A549 (cell line): ENCODE results near the gene GSTM3. TPM values are rescaled to one million over a fixed set of nuclear protein-coding genes. Genes with fewer than 3 reads are reported as not detected.
A peak's percentile ranks its signal among the peaks of the same experiment; 100 is the strongest.

Experiments used
- ATAC-seq, 2 experiments: fragments of 200-7000 bp in 1 of 2; fragments of >200 bp in 1 of 2; cut with Nextera tagmentation in 1 of 2; cut with Tn5 transposase in 1 of 2; 3 replicates each; pipeline versions ENCODE4 v1.8.0 to v1.9.1; 2018 to 2020; ENCODE audit warnings: mild to moderate bottlenecking in 1 of 2, moderate library complexity in 1 of 2
- CTCF ChIA-PET: fragments of 300-600 bp; sonication (Branson Sonifier 250); formaldehyde crosslinking; extraction: SDS; loops from one replicate; lab custom pipeline; 2021; ENCODE audit warnings: antibody characterized with exemption, inconsistent platforms; lab: Yijun Ruan, JAX
- POLR2A ChIA-PET: fragments of 350-600 bp; formaldehyde crosslinking; extraction: SDS; loops from one replicate; lab custom pipeline; 2021; ENCODE audit warnings: antibody characterized with exemption, inconsistent platforms; lab: Yijun Ruan, JAX
- DNase-seq, 2 experiments: peaks; one replicate each; pipeline versions ENCODE4 v3.0.0 to v3.0.0-alpha.2; 2011 to 2016; ENCODE audit warnings: low read depth in 1 of 2, low spot score in 1 of 2
- FAIRE-seq: peaks from 2 replicates; lab custom pipeline; 2011; peaks lifted over from hg19 to GRCh38; lab: Jason Lieb, UNC
- H3K27ac ChIP-seq, 2 experiments: fragments of >200 bp; sonication (Bioruptor Twin); formaldehyde crosslinking; 3 replicates each; pipeline ENCODE4 v1.5.1; 2016 to 2017
- H3K4me1 ChIP-seq: fragments of >200 bp; sonication (Bioruptor Twin); formaldehyde crosslinking; 3 replicates; pipeline ENCODE4 v1.6.1; 2016
- H3K4me2 ChIP-seq: fragments of >200 bp; sonication (Bioruptor Twin); formaldehyde crosslinking; 3 replicates; pipeline ENCODE4 v1.6.1; 2016
- H3K4me3 ChIP-seq: fragments of >200 bp; sonication (Bioruptor Twin); formaldehyde crosslinking; 3 replicates; pipeline ENCODE4 v1.5.1; 2016
- H3K9me3 ChIP-seq: fragments of >200 bp; sonication (Bioruptor Twin); formaldehyde crosslinking; 3 replicates; pipeline ENCODE4 v1.6.1; 2016
- ATOH8 ChIP-seq: fragments of 250-450 bp; sonication (Bioruptor Pico); IDR thresholded peaks from 2 replicates; pipeline ENCODE4 v1.5.0; 2020; ENCODE audit warnings: low read depth, mild to moderate bottlenecking, moderate library complexity
- CBX8 ChIP-seq: fragments of 200-600 bp; sonication (generic); IDR thresholded peaks from 2 replicates; pipeline ENCODE4 v1.6.1; 2016
- CHD4 ChIP-seq: fragments of 200-600 bp; sonication (generic); IDR thresholded peaks from 2 replicates; pipeline ENCODE4 v1.6.1; 2016; ENCODE audit warnings: antibody characterized with exemption, mild to moderate bottlenecking, borderline replicate concordance
- E2F6 ChIP-seq: IDR thresholded peaks from 2 replicates; pipeline ENCODE4 v1.6.1; 2012; ENCODE audit warnings: low read depth, borderline replicate concordance
- FOSB ChIP-seq: fragments of 250-450 bp; sonication (Bioruptor Pico); IDR thresholded peaks from 2 replicates; pipeline ENCODE4 v1.5.0; 2020; ENCODE audit warnings: mild to moderate bottlenecking, moderate library complexity
- HOXA7 ChIP-seq: fragments of 250-450 bp; sonication (Bioruptor Pico); IDR thresholded peaks from 2 replicates; pipeline ENCODE4 v1.5.0; 2020; ENCODE audit warnings: mild to moderate bottlenecking, moderate library complexity
- MAX ChIP-seq: IDR thresholded peaks from 2 replicates; pipeline ENCODE4 v1.6.1; 2012
- MYC ChIP-seq: IDR thresholded peaks from 2 replicates; pipeline ENCODE4 v1.6.1; 2012; ENCODE audit warnings: mild to moderate bottlenecking, inconsistent platforms, low read length, improper control_type of control experiment, borderline replicate concordance
- NFE2L2 ChIP-seq: fragments of 150-350 bp; conservative IDR thresholded peaks from 2 replicates; pipeline ENCODE4 v1.6.1; 2014; ENCODE audit warnings: low read length
- NR3C1 ChIP-seq: fragments of >200 bp; sonication (Bioruptor Twin); formaldehyde crosslinking; IDR thresholded peaks from 3 replicates; pipeline ENCODE4 v1.6.1; 2017
- PHF8 ChIP-seq: fragments of 200-600 bp; sonication (generic); IDR thresholded peaks from 2 replicates; pipeline ENCODE4 v1.6.1; 2016; ENCODE audit warnings: low read depth, mild to moderate bottlenecking, antibody characterized with exemption, moderate library complexity, borderline replicate concordance
- POLR2A ChIP-seq: IDR thresholded peaks from 2 replicates; pipeline ENCODE4 v1.6.1; 2012; ENCODE audit warnings: mild to moderate bottlenecking, low read length
- RFX5 ChIP-seq: fragments of 450-650 bp; IDR thresholded peaks from 2 replicates; pipeline ENCODE4 v1.7.1; 2014; ENCODE audit warnings: antibody characterized with exemption, mild to moderate bottlenecking, moderate library complexity
- RNF2 ChIP-seq: fragments of 200-600 bp; sonication (generic); IDR thresholded peaks from 2 replicates; pipeline ENCODE4 v1.6.1; 2016; ENCODE audit warnings: low read depth, mild to moderate bottlenecking, antibody characterized with exemption, moderate library complexity, borderline replicate concordance
- TFCP2L1 ChIP-seq: fragments of 250-450 bp; sonication (Bioruptor Pico); IDR thresholded peaks from 2 replicates; pipeline ENCODE4 v1.5.0; 2021; ENCODE audit warnings: mild to moderate bottlenecking
- TP53 ChIP-seq: fragments of 250-450 bp; sonication (Bioruptor Pico); IDR thresholded peaks from 2 replicates; pipeline ENCODE4 v1.5.0; 2021; ENCODE audit warnings: mild to moderate bottlenecking, moderate library complexity
- ZFP36 ChIP-seq: fragments of 450-650 bp; IDR thresholded peaks from 2 replicates; pipeline ENCODE4 v1.6.1; 2014; ENCODE audit warnings: borderline replicate concordance; ENCODE audit not compliant: partially characterized antibody
- ZNF302 ChIP-seq: fragments of 250-450 bp; sonication (Bioruptor Pico); IDR thresholded peaks from 2 replicates; pipeline ENCODE4 v1.9.0; 2021; ENCODE audit warnings: inconsistent platforms, mild to moderate bottlenecking, moderate library complexity
- WGBS: methylation state at CpG from one replicate; pipeline ENCODE4 v1.1.6; 2017; ENCODE audit errors: missing lambda C conversion rate; 5-methylcytosine and 5-hydroxymethylcytosine counted together
- polyA plus RNA-seq, 4 experiments: library from polyadenylated mRNA; depleted of rRNA in 3 of 4; stranded (reverse); fragments of >200 nt; fragmentation: RNase III in 1 of 4; extraction: RNeasy Plus Mini Kit Qiagen cat#74134 plus additional on column Dnase treatment in 1 of 4; gene quantifications; 2 replicates in 3 of 4; 3 replicates in 1 of 4; pipeline ENCODE4 v1.2.3, GENCODE V29; 2011 to 2017

GSTM3 gene
- polyA plus RNA-seq, 2 of the 4 experiments (the other 2 are of a cell fraction), result 43.0 to 55.7 TPM

- 62% methylated on average over 12 of the region's 86 CpGs for whole genome bisulfite sequencing
- POLR2A ChIA-PET, result interaction anchor here (0.8 kb wide), 1 partner anchor 100 kb away, joined by 4 read pairs; no protein-coding TSS in a partner anchor
- Histone ChIP-seq H3K27ac (peak overlapping the region; percentile 72 to 88), H3K4me2 (peak overlapping the region; percentile 94), H3K4me1 (no peaks in the 10 kb centered on the region), H3K9me3 (no peaks in the 10 kb centered on the region), H3K4me3 (peak overlapping the region; percentile 60)
- ATAC-seq (peak; percentile 94 to 96), FAIRE-seq (no peak), DNase-seq (peak; percentile 56)
- TF ChIP-seq E2F6 (peak; percentile 96), ZNF302 (CRISPR knock-in tag) (no peak), TP53 (CRISPR knock-in tag) (no peak), RFX5 (no peak), POLR2A (peak; percentile 36; the same call in 1 of the 2 replicates), NR3C1 (no peak), MAX (peak; percentile 93), TFCP2L1 (CRISPR knock-in tag) (no peak), PHF8 (peak; percentile 34; the same call in 1 of the 2 replicates), ATOH8 (no peak)
- CTCF ChIA-PET, result no interaction called here
Measured at GRCh38 chr1:109739738-109740614, 862 bp downstream of the GSTM3 start.

- H3K4me2 ChIP-seq, result no peak overlapping the region
- DNase-seq (no peak), FAIRE-seq (no peak), ATAC-seq (no peak)
- WGBS, result 94% methylated on average over 4 of the region's 4 CpGs
- peaks cover 6% of the 10 kb centered on the region; the same call in 1 of the 3 replicates for H3K4me1 ChIP-seq
- H3K9me3 ChIP-seq, result no peaks in the 10 kb centered on the region
- H3K4me3 ChIP-seq, result no peak overlapping the region
- H3K27ac ChIP-seq, result no peak overlapping the region
- POLR2A ChIA-PET, result no interaction called here
- TF ChIP-seq FOSB (CRISPR knock-in tag), result no peak
- CTCF ChIA-PET, result interaction anchor here (0.7 to 1.3 kb wide), 3 partner anchors 13 to 41 kb away, joined by 3 to 5 read pairs (median 3); no protein-coding TSS in a partner anchor
Measured at GRCh38 chr1:109733236-109733870, 7.5 kb downstream of the GSTM3 start.

- POLR2A ChIA-PET, result no interaction called here
- Histone ChIP-seq H3K27ac (no peak overlapping the region), H3K9me3 (no peaks in the 10 kb centered on the region), H3K4me3 (no peak overlapping the region), H3K4me1 (peaks cover 6% of the 10 kb centered on the region; the same call in 1 of the 3 replicates), H3K4me2 (no peak overlapping the region)
- CTCF ChIA-PET, result interaction anchor here (0.8 kb wide), 1 partner anchor 252 kb away, joined by 3 read pairs; the partner anchor contains the start of gene AHCYL1
- ATAC-seq, result no peak
- no peak for FAIRE-seq
- no peak for DNase-seq
- WGBS, result 50% methylated on average over 3 of the region's 3 CpGs
- no peak for TF ChIP-seq RNF2
- TF ChIP-seq TFCP2L1 (CRISPR knock-in tag), result no peak
- no peak for TF ChIP-seq CHD4
- no peak for TF ChIP-seq NFE2L2
- no peak for TF ChIP-seq POLR2A
- no peak for TF ChIP-seq HOXA7 (CRISPR knock-in tag)
- TF ChIP-seq MYC, result no peak
- no peak for TF ChIP-seq NR3C1
- TF ChIP-seq ZFP36, result no peak
- no peak for TF ChIP-seq CBX8
Measured at GRCh38 chr1:109732390-109732881, 8.4 kb downstream of the GSTM3 start.
